ENCODE data around the gene PAX7.

GRCh38 chr1:18712252-18712600 lies 81.6 kb downstream of the PAX7 start:
- TF ChIP-seq CTCF (conservative IDR thresholded peaks at IDR 0.05 in 1 of 2, IDR thresholded peaks at IDR 0.05 in 1 of 2; ENCODE audit: extremely low read depth in 1 of 2, insufficient read depth in 1 of 2, low read depth in 1 of 2, low read length in 2 of 2) (no peak), EZH2 (IDR thresholded peaks at IDR 0.05; ENCODE audit: borderline replicate concordance, low read length) (no peak)

All from mammary epithelial cell (primary cell).